Measurements from ENCODE around the gene LTB4R.

The LTB4R gene

GRCh38 chr14:24310646-24311604, at the start of gene LTB4R:
Gene LTB4R, plus strand, starts transcription at chr14:24311502. Its CDS starts 4,150 bp downstream, at chr14:24315652.
- DNase-seq (ENCODE audit: low spot score) = no peak

DNA sequence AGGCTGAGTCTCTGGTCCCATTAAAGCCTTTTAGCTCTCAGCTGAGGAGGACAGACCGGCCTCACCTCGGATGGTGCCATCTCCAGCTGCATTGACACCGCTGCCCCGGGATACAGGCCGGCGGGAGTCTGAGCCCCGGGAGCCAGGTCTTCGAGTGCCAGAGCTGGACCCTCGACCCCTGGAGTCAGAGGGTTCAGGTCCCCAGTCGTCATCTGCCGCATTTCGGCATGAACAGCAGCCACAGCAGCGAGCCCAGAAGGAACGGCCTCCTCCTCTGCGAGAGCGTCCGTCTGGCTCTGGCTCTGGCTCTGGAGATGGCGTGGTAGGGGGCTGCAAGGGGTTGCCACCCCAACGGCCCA, 49.4 kb upstream of the LTB4R start:
- no peak for DNase-seq (ENCODE audit: low spot score)

DNA sequence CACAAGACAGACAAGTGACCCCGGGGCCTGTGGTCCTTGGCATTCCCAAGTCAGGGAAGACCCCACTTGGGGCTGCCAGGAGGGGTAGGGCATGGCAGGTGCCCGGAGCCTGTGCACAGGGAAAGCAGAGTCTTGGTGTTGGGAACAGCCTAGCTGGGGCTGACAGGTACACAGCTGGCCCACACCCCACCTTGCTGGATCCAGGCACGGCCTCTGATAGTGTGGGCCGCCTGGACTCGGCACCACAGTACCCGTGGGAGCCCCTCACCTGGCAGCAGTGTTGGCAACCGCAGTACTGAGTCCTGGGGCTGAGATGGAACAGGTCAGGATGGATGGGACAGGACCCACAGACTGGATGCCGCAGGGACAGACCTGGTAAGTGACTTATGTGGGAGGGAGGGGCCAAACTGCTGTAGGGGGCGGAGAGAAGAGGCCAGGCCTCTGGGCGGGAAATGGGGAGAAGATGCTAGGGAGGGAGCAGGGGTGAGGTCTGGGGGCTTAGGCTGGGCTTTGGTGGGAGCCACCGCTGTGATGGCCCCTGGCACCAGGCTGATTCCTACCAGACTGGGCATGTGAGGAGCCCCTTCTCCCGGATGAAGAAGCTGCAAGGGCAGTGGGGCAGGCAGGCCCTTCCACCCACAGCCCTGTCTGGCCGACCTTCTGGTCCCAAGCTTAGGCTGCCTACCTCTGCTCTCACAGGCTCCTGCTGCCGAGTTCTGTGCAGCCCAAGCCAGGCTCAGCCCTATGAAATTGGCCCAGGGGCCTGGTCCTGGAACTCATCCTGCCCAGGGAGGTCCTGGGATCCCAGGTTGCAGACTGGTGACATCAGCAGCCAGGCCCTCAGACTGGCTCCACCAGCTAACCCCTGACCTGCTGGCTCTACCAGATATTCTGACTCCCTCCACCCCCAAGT, 48.2 kb upstream of the LTB4R start, which contains the start of gene TGM1:
Gene TGM1 (minus strand): TSS at position 357 of the 913 bp plus-strand sequence. CDS start 825 bp downstream, outside the sequence.
- no peak for DNase-seq (ENCODE audit: low spot score)

- no peak for DNase-seq (ENCODE audit: low spot score)
Measured at GRCh38 chr14:24263848-24264247, 47.5 kb upstream of the LTB4R start.

DNA sequence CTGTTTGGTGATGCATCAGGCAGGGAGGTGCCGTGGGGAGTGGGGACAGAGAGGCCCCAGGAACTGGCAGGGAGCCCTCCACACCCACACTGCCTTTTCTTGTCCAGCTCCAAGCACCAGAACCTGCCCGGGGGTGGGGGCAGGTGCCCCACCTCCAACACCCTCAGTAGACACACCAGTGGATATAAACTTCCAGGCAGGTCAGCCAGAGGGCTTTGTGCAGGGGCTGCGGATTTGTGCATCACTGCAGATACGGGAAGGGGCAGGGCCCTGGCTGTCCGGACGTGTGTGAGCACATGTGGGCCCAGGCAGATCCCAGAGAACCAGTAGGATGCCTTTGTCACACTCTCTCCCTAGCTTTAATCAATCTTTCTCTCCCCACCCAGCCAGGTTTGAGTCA, 47.0 kb upstream of the LTB4R start:
- no peak for DNase-seq (ENCODE audit: low spot score)

DNA sequence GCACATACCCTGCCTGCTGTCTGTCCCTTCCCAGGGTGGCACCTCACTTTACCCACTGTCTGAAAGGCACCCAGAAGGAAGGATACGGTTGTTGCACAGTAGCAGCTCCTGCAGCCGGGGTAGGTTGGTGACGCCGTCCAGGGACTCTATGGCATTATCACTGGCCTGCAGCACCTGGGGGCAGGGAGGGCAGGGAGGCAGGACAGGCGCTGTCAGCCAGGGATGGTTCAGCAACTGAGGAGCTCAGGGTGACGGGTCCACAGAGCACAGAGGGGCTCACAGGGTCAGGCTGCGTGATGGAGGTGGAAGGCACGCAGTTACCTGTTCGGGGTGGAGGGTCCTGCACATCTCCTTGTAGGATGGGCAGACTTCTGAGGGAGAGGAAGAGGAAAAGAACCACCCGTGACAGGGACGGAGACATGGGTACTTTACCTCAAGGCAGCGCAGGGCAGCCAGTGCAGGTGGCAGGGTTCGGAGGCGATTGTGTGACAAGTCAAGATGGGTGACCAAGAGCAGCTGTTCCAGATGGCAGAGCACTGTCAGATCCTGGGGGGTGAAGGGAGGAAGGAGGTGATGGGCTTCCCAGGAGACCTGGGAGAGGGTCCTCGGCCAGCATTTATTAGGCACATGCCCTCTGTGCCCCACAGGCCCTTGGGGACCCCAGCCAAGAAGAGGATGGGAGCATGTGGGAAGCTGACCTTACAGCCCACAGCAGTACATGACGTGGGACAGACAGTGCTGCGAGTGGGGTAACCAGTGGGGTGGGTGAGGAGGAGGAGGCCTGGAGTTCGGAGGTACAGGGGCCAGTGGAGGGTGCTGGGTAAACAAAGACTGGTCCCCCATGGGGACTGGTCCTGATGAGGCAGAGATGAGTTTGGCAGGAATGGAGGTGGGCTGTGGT, 44.7 kb upstream of the LTB4R start:
- DNase-seq (ENCODE audit: low spot score) = no peak

GRCh38 chr14:24267516-24267915, 43.8 kb upstream of the LTB4R start:
- no peak for DNase-seq (ENCODE audit: low spot score)

DNA sequence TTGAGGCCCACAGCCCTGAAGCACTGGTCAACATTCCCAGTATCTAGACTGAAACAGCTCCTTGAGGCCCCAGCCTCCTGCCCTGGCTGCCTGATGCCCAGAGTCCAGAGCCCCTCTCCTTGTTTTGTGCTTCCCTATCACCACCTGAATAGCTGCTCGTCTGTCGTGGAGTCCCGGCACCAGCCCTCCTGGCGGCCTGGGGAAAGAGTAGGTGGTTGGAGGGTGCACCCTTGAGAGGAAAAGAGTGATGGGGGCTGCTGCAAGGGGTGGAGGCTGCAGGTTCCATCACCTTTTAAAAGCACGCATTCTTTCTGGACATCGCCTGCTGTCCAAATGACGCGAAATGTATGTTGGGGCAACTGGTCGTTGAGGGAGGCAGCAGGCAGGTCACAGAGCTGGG, 43.1 kb upstream of the LTB4R start:
- no peak for DNase-seq (ENCODE audit: low spot score)

DNA sequence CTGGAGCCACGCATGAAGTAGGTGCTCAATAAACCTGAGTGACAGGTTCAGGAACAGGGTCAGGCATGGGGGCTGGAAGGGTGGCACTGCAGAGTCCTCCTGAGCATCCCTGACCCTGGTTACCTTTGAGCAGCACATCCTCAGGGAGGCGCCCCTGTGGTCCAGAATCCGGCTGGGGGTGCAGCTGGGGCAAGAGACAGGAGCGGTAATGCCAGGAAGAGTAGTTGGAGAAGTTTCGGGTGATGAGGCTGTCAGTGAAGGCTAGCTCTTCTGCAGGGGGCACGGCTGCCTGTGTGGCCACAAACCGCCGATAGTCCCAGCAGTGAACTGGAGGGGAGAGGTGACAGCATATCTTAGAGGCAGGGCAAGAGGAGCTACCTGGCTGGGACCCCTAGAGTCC, 41.9 kb upstream of the LTB4R start:
- no peak for DNase-seq (ENCODE audit: low spot score)

DNA sequence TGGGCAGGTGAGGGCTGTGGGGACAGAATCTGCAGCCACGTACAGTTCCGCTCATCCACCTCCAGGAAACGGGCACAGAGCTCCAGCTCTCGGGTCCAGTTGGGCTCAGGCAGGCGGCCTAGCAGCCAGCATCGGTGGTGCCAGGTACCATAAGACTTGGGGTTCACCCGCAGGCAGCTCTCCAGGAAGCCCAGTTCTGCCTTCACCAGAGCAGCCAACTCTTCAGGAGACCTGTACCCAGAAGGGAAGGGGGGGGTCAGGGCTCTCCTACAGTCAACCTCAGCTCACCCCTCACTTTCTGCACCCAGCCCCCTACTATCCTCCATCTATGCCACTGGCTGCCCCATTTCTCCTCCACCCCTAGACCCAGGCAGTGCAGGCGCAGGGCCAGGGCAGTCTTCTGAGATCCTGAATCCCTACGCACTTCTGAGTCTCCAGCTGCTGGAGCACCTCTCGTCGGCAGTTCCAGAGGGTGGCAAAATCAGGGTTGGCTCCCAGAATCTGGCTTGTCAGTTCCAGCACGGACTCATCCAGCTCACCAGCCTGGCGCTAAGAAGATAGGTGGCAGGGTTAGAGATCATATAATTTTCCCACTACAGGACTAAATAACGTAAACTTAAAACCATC, 41.3 kb upstream of the LTB4R start:
- no peak for DNase-seq (ENCODE audit: low spot score)

DNA sequence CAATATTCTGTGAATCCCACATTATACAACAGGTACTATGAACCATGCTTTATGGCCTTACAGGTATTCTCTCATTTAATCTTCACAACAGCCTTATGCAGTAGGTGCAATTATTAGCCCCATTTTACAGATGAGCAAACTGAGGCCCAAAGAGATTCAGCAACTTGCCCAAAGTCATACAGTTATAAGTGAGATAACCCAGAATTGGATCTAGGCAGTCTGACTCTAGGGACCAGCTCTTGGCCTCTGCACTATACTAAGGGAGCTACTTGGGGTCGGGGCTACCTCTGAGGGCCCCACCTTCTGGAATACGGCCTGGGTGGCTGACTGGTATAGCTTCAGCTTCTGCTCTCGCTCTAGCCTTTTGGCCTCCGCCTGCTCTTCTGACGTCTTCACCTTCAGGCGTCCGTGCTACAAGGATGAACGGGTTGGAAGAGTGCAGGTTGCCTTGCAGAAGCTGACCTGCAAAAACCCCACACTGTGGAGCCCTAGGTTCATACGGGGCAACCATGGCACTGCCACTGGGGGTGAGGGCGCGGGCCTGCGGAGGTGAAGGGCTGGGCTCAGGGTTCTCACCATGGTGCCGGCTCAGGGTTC, 40.7 kb upstream of the LTB4R start:
- DNase-seq (ENCODE audit: low spot score) = no peak

DNA sequence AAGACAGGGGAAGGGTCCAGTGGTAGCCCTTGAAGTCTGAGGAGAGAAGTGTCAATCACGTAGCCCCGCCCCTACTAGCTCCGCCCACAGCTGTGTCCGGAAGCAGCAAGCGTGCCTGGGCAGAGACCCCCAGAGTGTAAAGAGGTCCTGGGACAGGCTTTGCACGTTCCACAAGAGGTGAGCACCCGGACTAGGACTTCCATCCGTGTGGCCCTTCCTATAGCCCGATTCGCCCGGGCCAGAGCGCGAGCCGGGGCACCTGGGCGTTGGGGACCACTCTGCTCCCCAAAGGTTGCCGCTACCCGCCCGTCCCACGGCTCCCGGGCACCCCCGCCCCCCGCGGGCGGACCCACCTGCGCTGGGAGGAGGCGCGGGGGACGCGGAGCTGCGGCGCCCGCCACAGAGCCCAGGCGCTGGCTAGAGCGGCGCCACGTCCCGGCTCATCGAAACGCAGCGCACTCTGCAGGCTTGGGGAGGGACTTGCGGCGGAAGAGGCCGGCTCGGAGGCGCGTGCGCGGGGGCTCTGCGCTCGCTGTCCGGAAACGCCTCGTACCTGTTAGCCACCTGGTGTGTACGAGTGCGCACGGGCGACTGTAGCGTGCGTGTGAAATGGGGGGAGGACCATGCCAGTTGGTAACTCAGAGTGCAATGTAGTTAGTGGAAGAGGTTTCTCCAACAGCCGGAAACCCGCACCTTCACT, 40.0 kb upstream of the LTB4R start, which contains the start of gene RABGGTA:
Gene RABGGTA (minus strand): TSS at position 464 of the 700 bp plus-strand sequence. CDS start 482 bp downstream, outside the sequence.
- peak; percentile 96 for DNase-seq (ENCODE audit: low spot score)

GRCh38 chr14:24271834-24272263, 39.5 kb upstream of the LTB4R start:
- DNase-seq (ENCODE audit: low spot score) = no peak

- no peak for DNase-seq (ENCODE audit: low spot score)
Measured at GRCh38 chr14:24272467-24272866, 38.8 kb upstream of the LTB4R start.

DNA sequence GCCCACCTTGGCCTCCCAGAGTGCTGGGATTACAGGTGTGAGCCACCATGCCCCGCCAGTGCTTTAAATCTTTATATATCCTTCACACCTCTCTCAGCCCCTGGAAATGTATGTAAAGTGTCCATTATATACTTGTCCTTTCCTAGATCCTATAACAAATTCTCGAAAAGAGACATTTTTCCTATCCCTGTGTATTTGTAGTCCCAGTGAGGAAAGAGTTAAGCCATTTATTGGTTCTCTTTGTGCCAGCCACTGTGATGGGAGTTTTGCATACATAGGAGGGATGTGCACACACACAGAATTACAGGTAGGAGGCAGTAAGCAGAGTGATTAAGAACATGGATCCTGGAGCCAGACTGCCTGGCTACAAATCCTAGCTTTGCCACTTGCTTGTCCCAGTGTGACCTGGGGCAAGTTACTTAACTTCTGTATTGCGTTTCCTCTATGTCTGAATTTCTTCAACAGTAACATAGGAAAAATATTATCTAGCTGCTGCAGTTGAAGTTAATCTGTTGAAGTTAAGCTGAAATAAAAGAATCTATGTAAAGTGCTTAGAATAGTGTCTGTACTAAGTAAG, 37.8 kb upstream of the LTB4R start:
- no peak for DNase-seq (ENCODE audit: low spot score)

DNA sequence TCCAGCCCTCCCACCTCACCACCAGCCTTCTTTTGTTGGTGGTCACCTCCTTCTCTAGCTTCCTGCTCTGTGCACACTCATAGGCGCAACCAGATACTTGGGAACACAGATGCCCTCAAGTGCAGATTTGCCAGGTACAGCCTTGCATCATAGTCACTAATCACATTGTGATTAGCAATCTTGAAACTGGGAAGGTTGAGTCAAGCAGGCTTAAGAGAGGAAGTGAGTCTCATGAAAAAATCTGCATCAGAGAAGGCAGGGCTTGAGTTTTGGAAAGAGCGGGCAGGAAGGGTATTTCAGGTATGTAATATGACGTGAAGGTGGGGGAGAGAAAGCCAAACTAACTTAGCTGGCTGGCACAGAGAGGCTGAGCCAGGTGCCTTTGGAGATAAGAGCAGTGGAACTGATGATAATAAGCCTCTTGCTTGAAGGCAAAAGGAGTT, 37.2 kb upstream of the LTB4R start:
- no peak for DNase-seq (ENCODE audit: low spot score)

GRCh38 chr14:24277071-24277470, 34.2 kb upstream of the LTB4R start:
- DNase-seq (ENCODE audit: low spot score) = no peak

- DNase-seq (ENCODE audit: low spot score) = no peak
Measured at GRCh38 chr14:24277606-24278321, 33.5 kb upstream of the LTB4R start.

DNA sequence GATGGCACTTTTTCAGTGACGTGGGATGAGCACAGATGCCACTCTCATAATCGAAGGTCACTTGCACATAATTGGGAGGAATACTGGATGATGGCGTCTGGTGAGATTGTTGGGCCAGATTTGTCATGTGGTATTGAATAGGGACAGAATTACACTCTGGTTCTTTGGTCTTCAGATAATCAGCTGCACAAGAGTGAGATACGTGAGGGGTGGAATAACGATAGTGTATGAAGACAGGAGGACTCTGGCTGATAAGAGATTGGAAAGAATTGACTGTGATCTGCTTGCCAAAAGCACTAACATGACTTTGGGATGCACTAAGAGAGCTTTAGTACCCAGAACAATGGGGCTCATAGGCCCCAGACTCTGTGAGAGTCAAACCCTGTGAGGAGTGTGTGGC, 32.9 kb upstream of the LTB4R start:
- DNase-seq (ENCODE audit: low spot score) = no peak
